Inflammatory macrophage (primary cell): Measurements from ENCODE around the gene CFAP99.
A peak's percentile ranks its signal among the peaks of the same experiment; 100 is the strongest.

Experiments used
- DNase-seq, 2 donors: peaks; one replicate each; pipeline ENCODE4 v3.0.0-alpha.2; 2020 to 2022

Gene CFAP99

GRCh38 chr4:2412534-2412884, 6.2 kb upstream of the CFAP99 start:
- peak in 1 of 2 donors; percentile 11 for DNase-seq

- DNase-seq = peak; percentile 95
Measured at GRCh38 chr4:2412885-2413716, 5.7 kb upstream of the CFAP99 start.

- no peak for DNase-seq
Measured at GRCh38 chr4:2413821-2414610, 4.7 kb upstream of the CFAP99 start.

GRCh38 chr4:2415213-2415612, 3.5 kb upstream of the CFAP99 start:
- DNase-seq = no peak

- no peak for DNase-seq
Measured at GRCh38 chr4:2415881-2416563, 2.7 kb upstream of the CFAP99 start.

- peak; percentile 30 to 49 for DNase-seq
Measured at GRCh38 chr4:2416564-2417225, 2.1 kb upstream of the CFAP99 start.

- no peak for DNase-seq
Measured at GRCh38 chr4:2417226-2417764, 1.5 kb upstream of the CFAP99 start.

- peak; percentile 14 to 18 for DNase-seq
Measured at GRCh38 chr4:2417765-2418649, 748 bp upstream of the CFAP99 start, which contains the start of gene ZFYVE28. ZFYVE28 (minus strand) TSS chr4:2418645; CDS start chr4:2418323, 322 bp downstream.

- DNase-seq = peak; percentile 61 to 67
Measured at GRCh38 chr4:2419814-2420213, 1.1 kb downstream of the CFAP99 start.

GRCh38 chr4:2421928-2422327, 3.2 kb downstream of the CFAP99 start:
- no peak for DNase-seq

- no peak for DNase-seq
Measured at GRCh38 chr4:2423066-2423465, 4.3 kb downstream of the CFAP99 start.

GRCh38 chr4:2423695-2424094, 4.9 kb downstream of the CFAP99 start:
- DNase-seq = no peak

- DNase-seq = no peak
Measured at GRCh38 chr4:2424581-2424980, 5.8 kb downstream of the CFAP99 start.

GRCh38 chr4:2425386-2426068, 6.8 kb downstream of the CFAP99 start:
- no peak for DNase-seq

- DNase-seq = no peak
Measured at GRCh38 chr4:2426069-2426397, 7.3 kb downstream of the CFAP99 start.

- no peak for DNase-seq
Measured at GRCh38 chr4:2426711-2427275, 8.0 kb downstream of the CFAP99 start.

GRCh38 chr4:2427383-2428334, 8.9 kb downstream of the CFAP99 start:
- DNase-seq = no peak

GRCh38 chr4:2428496-2429213, 9.9 kb downstream of the CFAP99 start:
- DNase-seq = no peak
